ENCODE results near the gene CALY. TPM values are rescaled to one million over a fixed set of nuclear protein-coding genes. Genes with fewer than 3 reads are reported as not detected.

The CALY gene
- polyA plus RNA-seq, 2 of the 4 experiments (the other 2 are of a cell fraction): 0.30 to 0.63 TPM

- TF ChIP-seq CBX2 (IDR thresholded peaks at IDR 0.05; ENCODE audit: borderline replicate concordance, low read depth) (no peak), ZSCAN20 (CRISPR knock-in tag; IDR thresholded peaks at IDR 0.05) (no peak)
Observed at GRCh38 chr10:133295426-133296320, 41.0 kb downstream of the CALY start (continued).

DNA sequence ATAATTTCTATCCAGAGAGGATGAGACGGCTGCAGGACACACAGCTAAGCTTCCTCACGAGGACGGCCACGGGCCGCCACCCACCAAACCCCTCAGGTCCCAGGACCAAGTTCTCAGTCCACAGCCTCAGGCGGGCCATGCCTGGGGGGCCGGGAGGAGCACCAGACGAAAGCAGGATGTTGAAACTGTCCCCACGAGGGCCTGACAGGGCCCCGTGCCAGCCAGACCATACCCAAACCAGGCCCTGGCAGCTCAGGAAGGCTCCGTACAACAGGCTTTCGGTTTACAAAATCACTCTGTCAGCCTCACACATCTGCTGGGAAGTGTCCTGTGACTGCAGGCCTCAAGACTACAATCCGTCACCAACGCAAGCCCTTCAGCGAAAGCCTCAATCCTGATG is 42.5 kb downstream of the CALY start:
- Histone ChIP-seq H3K4me3 (no peak overlapping the region), H3K9me3 (no peaks in the 10 kb centered on the region), H3K4me2 (no peak overlapping the region), H3K4me1 (peaks cover 9% of the 10 kb centered on the region; the same call in 2 of the 3 replicates), H3K27ac (no peak overlapping the region)
- ATAC-seq (no peak), FAIRE-seq (no peak), DNase-seq (ENCODE audit: low read depth in 1 of 2, low spot score in 1 of 2) (no peak)
- ChIA-PET POLR2A (interaction anchor here (0.7 kb wide), 1 partner anchor 38 kb away, joined by 4 read pairs; no protein-coding TSS in a partner anchor), CTCF (interaction anchor here (1.6 to 4.3 kb wide), 4 partner anchors 9 to 13 kb away, joined by 3 to 18 read pairs (median 14); no protein-coding TSS in a partner anchor)
- TF ChIP-seq BHLHE40 (IDR thresholded peaks at IDR 0.05; ENCODE audit: low read depth, low read length) (no peak), HES2 (IDR thresholded peaks at IDR 0.05) (no peak), EHMT2 (IDR thresholded peaks at IDR 0.05; ENCODE audit: low read depth) (no peak), RAD21 (conservative IDR thresholded peaks at IDR 0.05 in 1 of 2, IDR thresholded peaks at IDR 0.05 in 1 of 2) (no peak), CEBPB (IDR thresholded peaks at IDR 0.05) (no peak), HDAC2 (IDR thresholded peaks at IDR 0.05) (no peak), KDM5A (IDR thresholded peaks at IDR 0.05) (no peak), HOXB5 (CRISPR knock-in tag; IDR thresholded peaks at IDR 0.05) (no peak), JUN (IDR thresholded peaks at IDR 0.05) (no peak), HEYL (CRISPR knock-in tag; IDR thresholded peaks at IDR 0.05) (no peak), GATA3 (IDR thresholded peaks at IDR 0.05; ENCODE audit: borderline replicate concordance) (no peak), CBX2 (IDR thresholded peaks at IDR 0.05; ENCODE audit: borderline replicate concordance, low read depth) (no peak), SMC3 (IDR thresholded peaks at IDR 0.05) (no peak)
- TF ChIP-seq, protein P1, sequence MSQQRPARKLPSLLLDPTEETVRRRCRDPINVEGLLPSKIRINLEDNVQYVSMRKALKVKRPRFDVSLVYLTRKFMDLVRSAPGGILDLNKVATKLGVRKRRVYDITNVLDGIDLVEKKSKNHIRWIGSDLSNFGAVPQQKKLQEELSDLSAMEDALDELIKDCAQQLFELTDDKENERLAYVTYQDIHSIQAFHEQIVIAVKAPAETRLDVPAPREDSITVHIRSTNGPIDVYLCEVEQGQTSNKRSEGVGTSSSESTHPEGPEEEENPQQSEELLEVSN (IDR thresholded peaks at IDR 0.05; ENCODE audit: borderline replicate concordance, low read depth): no peak
- TF ChIP-seq, protein P2, sequence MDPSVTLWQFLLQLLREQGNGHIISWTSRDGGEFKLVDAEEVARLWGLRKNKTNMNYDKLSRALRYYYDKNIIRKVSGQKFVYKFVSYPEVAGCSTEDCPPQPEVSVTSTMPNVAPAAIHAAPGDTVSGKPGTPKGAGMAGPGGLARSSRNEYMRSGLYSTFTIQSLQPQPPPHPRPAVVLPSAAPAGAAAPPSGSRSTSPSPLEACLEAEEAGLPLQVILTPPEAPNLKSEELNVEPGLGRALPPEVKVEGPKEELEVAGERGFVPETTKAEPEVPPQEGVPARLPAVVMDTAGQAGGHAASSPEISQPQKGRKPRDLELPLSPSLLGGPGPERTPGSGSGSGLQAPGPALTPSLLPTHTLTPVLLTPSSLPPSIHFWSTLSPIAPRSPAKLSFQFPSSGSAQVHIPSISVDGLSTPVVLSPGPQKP (IDR thresholded peaks at IDR 0.05; ENCODE audit: low read depth, low read length): no peak
- 90% methylated on average over 15 of the region's 15 CpGs for WGBS (ENCODE audit: missing lambda C conversion rate)

DNA sequence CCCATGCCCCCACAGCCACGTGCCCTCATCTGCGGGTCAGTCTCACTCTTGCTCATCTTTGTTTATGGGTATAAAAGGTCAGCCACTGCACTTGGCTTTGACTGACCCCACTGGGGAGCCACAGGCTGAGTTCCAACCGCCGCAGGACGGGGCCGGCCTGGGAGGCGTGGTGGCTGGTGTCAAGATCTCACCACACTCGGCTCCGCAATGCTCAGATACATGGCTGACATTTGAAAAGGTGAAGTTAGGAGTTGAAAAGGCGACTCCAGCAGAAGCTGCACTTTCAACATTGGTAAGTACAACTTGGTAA is 42.9 kb downstream of the CALY start:
- CTCF ChIA-PET: interaction anchor here (1.6 to 4.3 kb wide), 3 partner anchors 10 to 13 kb away, joined by 3 to 18 read pairs (median 15); no protein-coding TSS in a partner anchor
- POLR2A ChIA-PET: no interaction called here
- 86% methylated on average over 10 of the region's 10 CpGs for WGBS (ENCODE audit: missing lambda C conversion rate)
- no peak overlapping the region for H3K4me2 ChIP-seq
- H3K4me3 ChIP-seq: no peak overlapping the region
- no peak for DNase-seq (ENCODE audit: low read depth in 1 of 2, low spot score in 1 of 2)
- H3K9me3 ChIP-seq: no peaks in the 10 kb centered on the region
- FAIRE-seq: no peak
- ATAC-seq: no peak
- peaks cover 9% of the 10 kb centered on the region; the same call in 2 of the 3 replicates for H3K4me1 ChIP-seq
- no peak overlapping the region for H3K27ac ChIP-seq
- TF ChIP-seq EHF (CRISPR knock-in tag; IDR thresholded peaks at IDR 0.05): no peak
- no peak for TF ChIP-seq CEBPB (IDR thresholded peaks at IDR 0.05)
- TF ChIP-seq, protein P2 (IDR thresholded peaks at IDR 0.05; ENCODE audit: low read depth, low read length): no peak
- TF ChIP-seq CBX2 (IDR thresholded peaks at IDR 0.05; ENCODE audit: borderline replicate concordance, low read depth): no peak
- no peak for TF ChIP-seq TFCP2L1 (CRISPR knock-in tag; IDR thresholded peaks at IDR 0.05)
- no peak for TF ChIP-seq SMC3 (IDR thresholded peaks at IDR 0.05)
- TF ChIP-seq, protein P3, sequence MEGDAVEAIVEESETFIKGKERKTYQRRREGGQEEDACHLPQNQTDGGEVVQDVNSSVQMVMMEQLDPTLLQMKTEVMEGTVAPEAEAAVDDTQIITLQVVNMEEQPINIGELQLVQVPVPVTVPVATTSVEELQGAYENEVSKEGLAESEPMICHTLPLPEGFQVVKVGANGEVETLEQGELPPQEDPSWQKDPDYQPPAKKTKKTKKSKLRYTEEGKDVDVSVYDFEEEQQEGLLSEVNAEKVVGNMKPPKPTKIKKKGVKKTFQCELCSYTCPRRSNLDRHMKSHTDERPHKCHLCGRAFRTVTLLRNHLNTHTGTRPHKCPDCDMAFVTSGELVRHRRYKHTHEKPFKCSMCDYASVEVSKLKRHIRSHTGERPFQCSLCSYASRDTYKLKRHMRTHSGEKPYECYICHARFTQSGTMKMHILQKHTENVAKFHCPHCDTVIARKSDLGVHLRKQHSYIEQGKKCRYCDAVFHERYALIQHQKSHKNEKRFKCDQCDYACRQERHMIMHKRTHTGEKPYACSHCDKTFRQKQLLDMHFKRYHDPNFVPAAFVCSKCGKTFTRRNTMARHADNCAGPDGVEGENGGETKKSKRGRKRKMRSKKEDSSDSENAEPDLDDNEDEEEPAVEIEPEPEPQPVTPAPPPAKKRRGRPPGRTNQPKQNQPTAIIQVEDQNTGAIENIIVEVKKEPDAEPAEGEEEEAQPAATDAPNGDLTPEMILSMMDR (IDR thresholded peaks at IDR 0.05): no peak
- no peak for TF ChIP-seq FOSB (CRISPR knock-in tag; IDR thresholded peaks at IDR 0.05)
- TF ChIP-seq PHF8 (IDR thresholded peaks at IDR 0.05; ENCODE audit: borderline replicate concordance, low read depth): no peak
- no peak for TF ChIP-seq HES2 (IDR thresholded peaks at IDR 0.05)
- no peak for TF ChIP-seq HOXA7 (CRISPR knock-in tag; IDR thresholded peaks at IDR 0.05)
- no peak for TF ChIP-seq HDAC2 (IDR thresholded peaks at IDR 0.05)
- no peak for TF ChIP-seq ZC3H11A (IDR thresholded peaks at IDR 0.05)
- TF ChIP-seq FOSL2 (IDR thresholded peaks at IDR 0.05): no peak
- TF ChIP-seq FOSL2 (CRISPR knock-in tag; IDR thresholded peaks at IDR 0.05): no peak
